Measurements from ENCODE around the gene C4orf54.

C4orf54 gene

DNA sequence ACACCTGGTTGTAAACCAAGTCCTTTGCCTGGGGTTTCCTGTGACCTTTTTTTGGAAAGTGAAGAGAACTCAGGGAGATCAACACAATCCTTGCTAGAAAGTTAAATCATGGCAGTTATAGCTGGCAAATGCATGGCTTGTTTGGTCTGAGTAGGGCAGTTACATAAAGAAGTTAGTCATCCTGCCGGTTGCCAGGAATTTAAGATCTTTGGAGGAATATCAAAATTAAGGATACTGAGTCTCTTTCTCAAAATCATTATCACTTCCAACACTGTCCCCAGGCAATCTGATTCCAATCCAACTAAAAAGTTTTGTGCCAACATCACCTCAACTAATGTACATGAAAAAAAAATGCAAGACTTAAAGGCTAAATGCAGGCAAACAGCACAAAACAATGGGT lies 40.3 kb downstream of the C4orf54 start:
- FAIRE-seq, result no peak

DNA sequence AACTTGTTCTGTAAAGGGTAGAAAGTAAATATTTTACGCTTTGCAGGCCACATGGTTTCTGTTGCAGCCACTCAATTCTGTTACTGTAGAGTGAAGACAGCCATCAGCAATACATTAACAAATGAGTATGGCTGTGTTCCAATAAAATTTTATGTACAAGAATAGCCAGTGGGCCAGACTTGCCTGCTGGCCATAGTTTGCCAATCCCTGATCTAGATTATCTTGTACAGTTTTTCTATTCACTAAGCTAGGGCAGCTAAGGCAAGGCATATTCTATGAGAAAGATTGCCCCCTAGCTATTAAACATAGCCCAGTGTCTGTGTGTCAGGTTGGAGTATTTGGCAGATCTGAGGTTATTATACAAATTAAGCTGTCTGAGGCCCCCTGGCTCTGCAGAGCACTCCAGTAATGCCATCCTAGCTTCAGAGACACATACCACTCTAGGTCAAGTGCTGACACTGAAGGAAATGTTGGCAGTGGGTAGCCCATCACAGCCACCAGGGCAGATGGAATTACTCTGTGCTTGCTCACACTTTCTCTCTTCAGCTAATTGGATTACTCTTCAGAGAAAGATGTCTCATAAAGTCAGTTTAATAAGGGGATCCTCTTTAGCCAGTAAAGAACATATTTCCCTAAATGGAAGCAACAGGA lies 42.3 kb downstream of the C4orf54 start:
- FAIRE-seq, result no peak

GRCh38 chr4:99614491-99614890 lies 43.1 kb downstream of the C4orf54 start:
- no peak for FAIRE-seq

DNA sequence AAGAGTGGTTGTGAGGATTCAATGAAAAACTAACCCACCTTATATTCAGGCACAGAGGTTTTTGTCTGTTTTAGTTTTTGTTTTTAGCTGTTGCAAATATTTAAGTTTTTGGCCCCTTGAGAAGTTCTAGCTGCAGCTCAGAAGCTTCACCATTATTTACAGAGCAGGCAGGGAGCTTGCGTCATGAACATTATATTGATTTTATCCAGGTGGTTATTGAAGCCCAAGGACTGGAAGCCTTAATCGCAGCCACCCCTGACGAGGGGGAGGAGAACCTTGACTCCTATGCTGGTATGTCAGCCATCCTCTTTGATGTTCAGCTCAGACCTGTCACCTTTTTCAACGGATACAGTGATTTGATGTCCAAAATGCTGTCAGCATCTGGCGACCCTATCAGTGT lies 44.9 kb downstream of the C4orf54 start:
- FAIRE-seq, result no peak

- no peak for FAIRE-seq
Observed at GRCh38 chr4:99612281-99612680, 45.3 kb downstream of the C4orf54 start.

GRCh38 chr4:99610605-99611175 lies 46.9 kb downstream of the C4orf54 start:
- FAIRE-seq, result no peak

DNA sequence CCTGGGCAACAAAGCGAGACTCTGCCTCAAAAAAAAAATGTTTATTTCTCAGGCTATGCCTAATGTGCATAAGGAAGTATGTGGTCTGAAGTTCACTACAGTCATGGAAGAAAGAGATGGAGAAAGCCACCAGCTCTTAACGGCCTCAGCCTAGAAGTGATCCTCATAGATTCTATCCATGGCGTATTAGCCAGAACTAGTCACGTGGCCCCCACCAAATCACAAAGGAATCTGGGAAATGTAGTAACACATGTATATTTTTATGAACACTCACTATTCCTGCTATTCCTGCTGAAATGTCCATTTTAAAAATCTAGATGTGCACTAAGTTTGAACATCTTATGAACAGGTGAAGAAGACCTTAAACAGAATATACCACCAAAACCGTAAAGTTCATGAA lies 49.2 kb downstream of the C4orf54 start:
- FAIRE-seq, result no peak
